SK-N-SH (cell line): Measurements from ENCODE around the gene PPP2R1A. TPM values are rescaled to one million over a fixed set of nuclear protein-coding genes. Genes with fewer than 3 reads are reported as not detected.

Source experiments
- CTCF ChIA-PET: fragments of 300-600, 350-600 bp; formaldehyde crosslinking; extraction: SDS; loops from one replicate; lab custom pipeline; 2021; lab: Yijun Ruan, JAX
- POLR2A ChIA-PET: fragments of 350-600 bp; sonication (Branson Sonifier 250); formaldehyde crosslinking; extraction: SDS; loops from one replicate; lab custom pipeline; 2020; ENCODE audit warnings: antibody characterized with exemption, inconsistent platforms; lab: Yijun Ruan, JAX
- DNase-seq: peaks from one replicate; pipeline ENCODE4 v3.0.0; 2012
- H2AFZ ChIP-seq: fragments of 200-600 bp; sonication (generic); 2 replicates; pipeline ENCODE4 v1.8.1; 2016; ENCODE audit warnings: antibody characterized with exemption, mild to moderate bottlenecking, low read depth
- H3F3A ChIP-seq: fragments of 200-600 bp; sonication (generic); replicated peaks from 2 replicates; pipeline ENCODE3; 2016; ENCODE audit warnings: antibody characterized with exemption, mild to moderate bottlenecking; ENCODE audit not compliant: insufficient read depth
- H3K27ac ChIP-seq, 2 experiments: fragments of 200-500 bp in 1 of 2; fragments of 200-600 bp in 1 of 2; sonication (Bioruptor generic) in 1 of 2; sonication (generic), shearing (Covaris generic) in 1 of 2; 2 replicates each; pipeline versions ENCODE4 v1.5.1 to v1.6.1; 2014 to 2016; ENCODE audit warnings: low read depth in 2 of 2, inconsistent platforms in 1 of 2, low read length in 1 of 2, mild to moderate bottlenecking in 1 of 2, mixed read lengths in 1 of 2
- H3K27me3 ChIP-seq: fragments of 200-600 bp; sonication (generic), shearing (Covaris generic); 2 replicates; pipeline ENCODE4 v1.6.1; 2016; ENCODE audit warnings: mixed run types; ENCODE audit not compliant: insufficient read depth
- H3K36me3 ChIP-seq, 2 experiments: fragments of 200-500 bp in 1 of 2; fragments of 200-600 bp in 1 of 2; sonication (Bioruptor generic) in 1 of 2; sonication (generic) in 1 of 2; replicated peaks in 1 of 2; 2 replicates each; pipeline versions ENCODE3 to v1.5.1; 2014 to 2016; ENCODE audit warnings: low read length in 1 of 2, mild to moderate bottlenecking in 1 of 2; ENCODE audit not compliant: insufficient read depth in 2 of 2, control insufficient read depth in 1 of 2
- H3K4me1 ChIP-seq, 2 experiments: fragments of 200-500 bp in 1 of 2; fragments of 200-600 bp in 1 of 2; sonication (Bioruptor generic) in 1 of 2; sonication (generic), shearing (Covaris generic) in 1 of 2; 2 replicates each; pipeline versions ENCODE4 v1.5.1 to v1.6.1; 2014 to 2016; ENCODE audit warnings: low read depth in 1 of 2, low read length in 1 of 2, mixed run types in 1 of 2; ENCODE audit not compliant: insufficient read depth in 2 of 2, control insufficient read depth in 1 of 2
- H3K4me2 ChIP-seq: fragments of 200-600 bp; sonication (generic), shearing (Covaris generic); 2 replicates; pipeline ENCODE4 v1.6.1; 2017; ENCODE audit warnings: mixed run types
- H3K4me3 ChIP-seq, 2 experiments: fragments of 200-500 bp in 1 of 2; fragments of 200-600 bp in 1 of 2; sonication (Bioruptor generic) in 1 of 2; sonication (generic), shearing (Covaris generic) in 1 of 2; 2 replicates each; pipeline versions ENCODE4 v1.5.1 to v1.8.1; 2014 to 2016; ENCODE audit warnings: low read depth in 2 of 2, inconsistent platforms in 1 of 2, low read length in 1 of 2, mild to moderate bottlenecking in 1 of 2, mixed read lengths in 1 of 2, moderate library complexity in 1 of 2
- H3K79me2 ChIP-seq: fragments of 200-600 bp; sonication (generic); 2 replicates; pipeline ENCODE4 v1.8.1; 2017; ENCODE audit warnings: mild to moderate bottlenecking; ENCODE audit not compliant: insufficient read depth
- H3K9ac ChIP-seq: fragments of 200-600 bp; sonication (generic); 2 replicates; pipeline ENCODE4 v1.6.1; 2017; ENCODE audit warnings: mixed run types
- H3K9me2 ChIP-seq: fragments of 200-600 bp; sonication (generic); 2 replicates; pipeline ENCODE4 v1.6.1; 2017; ENCODE audit warnings: mixed run types
- H3K9me3 ChIP-seq: fragments of 200-600 bp; sonication (generic); 2 replicates; pipeline ENCODE4 v1.6.1; 2017; ENCODE audit warnings: mixed run types, mild to moderate bottlenecking, moderate library complexity
- H4K20me1 ChIP-seq: fragments of 200-600 bp; sonication (generic); 2 replicates; pipeline ENCODE4 v1.6.1; 2017; ENCODE audit warnings: mild to moderate bottlenecking, mixed run types; ENCODE audit not compliant: insufficient read depth
- CHD2 ChIP-seq: fragments of 150-350 bp; IDR thresholded peaks from 2 replicates; pipeline ENCODE4 v1.6.1; 2018; ENCODE audit warnings: low read length; ENCODE audit not compliant: partially characterized antibody
- CTCF ChIP-seq: fragments of 200-600 bp; sonication (generic); IDR thresholded peaks from 2 replicates; pipeline ENCODE4 v1.6.1; 2017; ENCODE audit warnings: antibody characterized with exemption, mild to moderate bottlenecking, moderate library complexity
- ELF1 ChIP-seq: IDR thresholded peaks from 2 replicates; pipeline ENCODE4 v1.4.0; 2012
- EZH2phosphoT487 ChIP-seq: fragments of 200-600 bp; sonication (generic); IDR thresholded peaks from 2 replicates; pipeline ENCODE4 v1.6.1; 2017; ENCODE audit warnings: low read depth, mixed run types, mild to moderate bottlenecking, antibody characterized with exemption, moderate library complexity, borderline replicate concordance
- FOSL2 ChIP-seq: IDR thresholded peaks from 2 replicates; pipeline ENCODE4 v1.4.0; 2012; ENCODE audit warnings: low read depth, mild to moderate bottlenecking, moderate library complexity, borderline replicate concordance
- FOXJ3 ChIP-seq: sonication (generic); formaldehyde crosslinking; IDR thresholded peaks from 2 replicates; pipeline ENCODE4 v1.5.1; 2020; ENCODE audit warnings: mild to moderate bottlenecking, missing genetic modification reagents
- GABPA ChIP-seq: IDR thresholded peaks from 2 replicates; pipeline ENCODE4 v1.4.0; 2012; ENCODE audit warnings: low read depth, mild to moderate bottlenecking
- GATA2 ChIP-seq: sonication (generic); formaldehyde crosslinking; IDR thresholded peaks from 2 replicates; pipeline ENCODE4 v1.5.0; 2020; ENCODE audit warnings: mild to moderate bottlenecking, missing genetic modification reagents
- JUND ChIP-seq: IDR thresholded peaks from 2 replicates; pipeline ENCODE4 v1.4.0; 2012
- MEF2A ChIP-seq: IDR thresholded peaks from 2 replicates; pipeline ENCODE4 v1.4.0; 2012; ENCODE audit warnings: low read depth, borderline replicate concordance
- NRF1 ChIP-seq: IDR thresholded peaks from 2 replicates; pipeline ENCODE4 v1.6.1; 2012; ENCODE audit warnings: low read depth, mild to moderate bottlenecking, low read length
- PBX3 ChIP-seq: IDR thresholded peaks from 2 replicates; pipeline ENCODE4; 2012
- RAD21 ChIP-seq: IDR thresholded peaks from 2 replicates; pipeline ENCODE4 v1.6.1; 2012; ENCODE audit warnings: mild to moderate bottlenecking, low read length
- RFX5 ChIP-seq: IDR thresholded peaks from 2 replicates; pipeline ENCODE4 v1.6.1; 2012; ENCODE audit warnings: mild to moderate bottlenecking, improper control_type of control experiment, low read length
- SMC3 ChIP-seq: IDR thresholded peaks from 2 replicates; pipeline ENCODE4 v1.6.1; 2012; ENCODE audit warnings: low read depth, low read length, improper control_type of control experiment
- TAF1 ChIP-seq: IDR thresholded peaks from 2 replicates; pipeline ENCODE4 v1.6.1; 2012; ENCODE audit warnings: low read depth, mild to moderate bottlenecking, low read length, moderate library complexity, borderline replicate concordance
- TEAD4 ChIP-seq: IDR thresholded peaks from 2 replicates; pipeline ENCODE4 v1.4.0; 2012; ENCODE audit warnings: mild to moderate bottlenecking, borderline replicate concordance; ENCODE audit not compliant: insufficient read depth
- USF1 ChIP-seq: IDR thresholded peaks from 2 replicates; pipeline ENCODE4 v1.4.0; 2012; ENCODE audit warnings: low read depth, borderline replicate concordance
- USF2 ChIP-seq: fragments of 150-350 bp; IDR thresholded peaks from 2 replicates; pipeline ENCODE4 v1.6.1; 2017; ENCODE audit warnings: antibody characterized with exemption, low read length, low read depth, borderline replicate concordance
- YY1 ChIP-seq: IDR thresholded peaks from 2 replicates; pipeline ENCODE4 v1.4.0; 2012; ENCODE audit warnings: low read depth, mild to moderate bottlenecking
- WGBS: methylation state at CpG from one replicate; pipeline ENCODE4 v1.1.6; 2017; ENCODE audit warnings: low lambda C conversion rate; 5-methylcytosine and 5-hydroxymethylcytosine counted together
- polyA plus RNA-seq, 3 experiments: library from polyadenylated mRNA; depleted of rRNA; stranded (reverse); fragments of >200 nt; gene quantifications; 2 replicates each; pipeline ENCODE4 v1.2.3, GENCODE V29; 2012

PPP2R1A gene
- polyA plus RNA-seq, 1 of the 3 experiments (the other 2 are of a cell fraction) = 163 TPM

GRCh38 chr19:52216401-52216800 lies 26.5 kb downstream of the PPP2R1A start:
- Histone ChIP-seq H3K9me3 (no peaks in the 10 kb centered on the region), H3K79me2 (no peaks in the 10 kb centered on the region), H3K9ac (no peak overlapping the region), H3K4me3 (no peak overlapping the region), H3K9me2 (no peaks in the 10 kb centered on the region), H3K27me3 (no peaks in the 10 kb centered on the region), H3K27ac (no peak overlapping the region), H3F3A (no peaks in the 10 kb centered on the region)
- CTCF ChIA-PET = interaction anchor here (1.1 kb wide), 1 partner anchor 21 kb away, joined by 4 read pairs; no protein-coding TSS in a partner anchor
- WGBS = 100% methylated on average over 3 of the region's 3 CpGs
- TF ChIP-seq RFX5 = no peak
- no peak for TF ChIP-seq USF1
- TF ChIP-seq TAF1 = no peak
- no peak for TF ChIP-seq CTCF
- TF ChIP-seq FOXJ3 (CRISPR knock-in tag) = no peak
- TF ChIP-seq TEAD4 = no peak
- TF ChIP-seq NRF1 = no peak
- no peak for TF ChIP-seq JUND
- no peak for TF ChIP-seq RAD21
- TF ChIP-seq PBX3 = no peak
- TF ChIP-seq USF2 = no peak
- TF ChIP-seq, all 33 proteins: peak for 0
- no peak for DNase-seq
- POLR2A ChIA-PET = no interaction called here
- Histone ChIP-seq H3K36me3 (peaks cover 81 to 86% of the 10 kb centered on the region in 2 experiments), H3K4me1 (no peaks in the 10 kb centered on the region), H3K4me2 (no peak overlapping the region), H2AFZ (no peak overlapping the region), H4K20me1 (no peaks in the 10 kb centered on the region)

- 96% methylated on average over 5 of the region's 5 CpGs for WGBS
- Histone ChIP-seq H3K4me2 (no peak overlapping the region), H2AFZ (no peak overlapping the region), H3K4me3 (no peak overlapping the region), H3K27me3 (no peaks in the 10 kb centered on the region), H4K20me1 (no peaks in the 10 kb centered on the region), H3F3A (no peaks in the 10 kb centered on the region), H3K27ac (no peak overlapping the region), H3K9ac (no peak overlapping the region)
- ChIA-PET CTCF (no interaction called here), POLR2A (no interaction called here)
- TF ChIP-seq USF2 (no peak), EZH2phosphoT487 (no peak), FOSL2 (no peak), ELF1 (no peak), GATA2 (no peak), SMC3 (no peak), RAD21 (no peak), NRF1 (no peak), TEAD4 (no peak), MEF2A (no peak), CHD2 (no peak), GABPA (no peak), PBX3 (no peak), TAF1 (no peak), YY1 (no peak)
- TF ChIP-seq, all 33 proteins: peak for 0
- no peak for DNase-seq
- peaks cover 82 to 89% of the 10 kb centered on the region in 2 experiments for H3K36me3 ChIP-seq
- no peaks in the 10 kb centered on the region for H3K4me1 ChIP-seq
- H3K79me2 ChIP-seq = no peaks in the 10 kb centered on the region
- no peaks in the 10 kb centered on the region for H3K9me3 ChIP-seq
- no peaks in the 10 kb centered on the region for H3K9me2 ChIP-seq
Observed at GRCh38 chr19:52217576-52217975, 27.7 kb downstream of the PPP2R1A start.
